Kidney (tissue), 14 donors: ENCODE measurements around the gene RPUSD1. TPM values are rescaled to one million over a fixed set of nuclear protein-coding genes. Genes with fewer than 3 reads are reported as not detected.

Experiments used
- DNase-seq, 5 donors: peaks; one replicate each; pipeline ENCODE4 v3.0.0-alpha.2; 2013 to 2020
- FAIRE-seq: peaks from 2 replicates; lab custom pipeline; 2012; peaks lifted over from hg19 to GRCh38; lab: Jason Lieb, UNC
- H3K27ac ChIP-seq, 2 donors: one replicate each; pipeline ENCODE4 v1.7.0; 2013; ENCODE audit warnings: low read depth in 2 of 2, low read length in 2 of 2, inconsistent platforms in 1 of 2
- H3K27me3 ChIP-seq: one replicate; pipeline ENCODE4 v1.7.1; 2013; ENCODE audit warnings: low read length, inconsistent platforms; ENCODE audit not compliant: control insufficient read depth, insufficient read depth
- H3K36me3 ChIP-seq, 3 donors: one replicate each; pipeline versions ENCODE4 v1.7.0 to v1.7.1; 2013; ENCODE audit warnings: low read length in 3 of 3, control low read depth in 1 of 3, inconsistent platforms in 1 of 3; ENCODE audit not compliant: insufficient read depth in 3 of 3, control insufficient read depth in 2 of 3
- H3K4me1 ChIP-seq, 3 donors: one replicate each; pipeline versions ENCODE4 v1.7.0 to v1.7.1; 2013; ENCODE audit warnings: low read length in 3 of 3, inconsistent platforms in 1 of 3, low read depth in 1 of 3; ENCODE audit not compliant: control insufficient read depth in 2 of 3, insufficient read depth in 2 of 3
- H3K4me3 ChIP-seq, 3 donors: one replicate each; pipeline versions ENCODE4 v1.7.0 to v1.8.1; 2013; ENCODE audit warnings: low read length in 3 of 3, control low read depth in 1 of 3, inconsistent platforms in 1 of 3
- H3K9ac ChIP-seq, 3 donors: one replicate each; pipeline versions ENCODE4 v1.7.0 to v1.7.1; 2013; ENCODE audit warnings: low read length in 3 of 3, control low read depth in 1 of 3, inconsistent platforms in 1 of 3
- H3K9me3 ChIP-seq, 3 donors: one replicate each; pipeline versions ENCODE4 v1.7.0 to v1.7.1; 2013; ENCODE audit warnings: low read length in 3 of 3, control low read depth in 1 of 3, inconsistent platforms in 1 of 3; ENCODE audit not compliant: control insufficient read depth in 2 of 3, insufficient read depth in 1 of 3
- CTCF ChIP-seq: IDR thresholded peaks from 3 replicates; pipeline ENCODE4 v1.5.1; 2012; ENCODE audit warnings: mild to moderate bottlenecking, moderate library complexity, borderline replicate concordance; ENCODE audit not compliant: insufficient read depth; ENCODE audit errors: extremely low read depth
- intact Hi-C: fragments of 100-400 bp; cut with DNase I; formaldehyde crosslinking; loops from one replicate; pipeline ENCODE4 v1.11.1; 2022
- polyA plus RNA-seq: library from polyadenylated mRNA; stranded (reverse); fragments of 350-450 nt; fragmentation: Illumina TruSeq; extraction: RNeasy Lipid Tissue Mini Kit (QIAGEN cat#74804); gene quantifications from one replicate; pipeline ENCODE4 v1.2.3, GENCODE V29; 2014; ENCODE audit warnings: low read depth, low replicate concordance; ENCODE audit not compliant: insufficient read depth
- total RNA-seq: library from RNA; stranded (reverse); fragmentation: NEBNext Ultra II Directional; extraction: Animal tissue kit (Norgen Biotek cat#: 25700); gene quantifications from one replicate; pipeline ENCODE4 v1.2.1, GENCODE V29; 2021
- donor health status: control.
- donor health status: control.
- donor health status: control.
- donor health status: control.
- donor health status: control.
- donor health status: DM: yes; HTN: yes; CAD: no.
- donor health status: Normal renal cell carcinoma (clear cell type).

The RPUSD1 gene
- total and polyA plus RNA-seq, 2 donors from 2014 or later: 15.1 to 16.9 TPM

DNA sequence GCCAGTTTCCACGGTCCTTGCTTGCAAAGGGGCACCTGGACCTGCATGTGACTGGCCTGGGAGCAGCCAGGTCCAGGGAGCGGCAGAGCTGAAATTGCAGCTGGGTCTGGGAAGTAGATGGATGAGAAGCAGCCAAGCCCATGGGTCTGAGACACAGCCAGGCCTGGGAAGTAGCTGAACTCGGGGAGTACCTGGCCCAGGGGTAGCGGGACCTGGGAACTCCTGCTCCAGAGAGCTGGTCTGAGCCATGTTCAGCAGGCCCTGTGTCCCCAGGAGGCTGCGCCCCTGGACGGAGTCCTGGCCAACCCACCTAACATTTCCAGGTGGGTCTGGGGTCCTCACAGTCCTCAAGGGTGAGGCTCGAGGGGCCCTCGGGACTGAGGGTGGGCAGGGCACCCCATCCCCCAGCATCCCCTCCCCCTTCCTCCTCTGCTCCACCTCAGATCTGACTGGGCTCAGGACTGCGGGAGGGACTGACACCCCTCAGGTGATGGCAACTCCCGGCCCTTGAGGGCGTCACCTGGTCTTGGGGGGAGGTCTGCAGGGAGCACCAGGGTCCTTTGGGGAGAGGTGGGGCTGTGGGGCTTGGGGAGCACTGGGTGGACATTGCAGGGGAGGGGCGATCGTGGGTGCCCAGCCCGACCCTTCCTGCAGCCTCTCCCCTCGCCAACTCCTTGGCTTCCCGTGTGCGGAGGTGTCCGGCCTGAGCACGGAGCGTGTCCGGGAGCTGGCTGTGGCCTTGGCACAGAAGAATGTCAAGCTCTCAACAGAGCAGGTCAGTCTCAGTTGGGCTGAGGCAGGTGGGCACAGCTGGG is 24.6 kb downstream of the RPUSD1 start:
- H3K36me3 ChIP-seq: no peaks in the 10 kb centered on the region
- H3K4me3 ChIP-seq: no peak overlapping the region
- H3K9me3 ChIP-seq: no peaks in the 10 kb centered on the region
- H3K4me1 ChIP-seq: no peaks in the 10 kb centered on the region
- no peak overlapping the region for H3K9ac ChIP-seq
- DNase-seq (peak in 1 of 5 donors; percentile 51), FAIRE-seq (no peak)
- no peak overlapping the region for H3K27ac ChIP-seq
- TF ChIP-seq CTCF: no peak
- no peaks in the 10 kb centered on the region for H3K27me3 ChIP-seq
- intact Hi-C loops: no loop called here

- Histone ChIP-seq H3K27ac (no peak overlapping the region), H3K4me3 (no peak overlapping the region)
- FAIRE-seq: no peak
Observed at GRCh38 chr16:762595-763268, 25.4 kb downstream of the RPUSD1 start.

DNA sequence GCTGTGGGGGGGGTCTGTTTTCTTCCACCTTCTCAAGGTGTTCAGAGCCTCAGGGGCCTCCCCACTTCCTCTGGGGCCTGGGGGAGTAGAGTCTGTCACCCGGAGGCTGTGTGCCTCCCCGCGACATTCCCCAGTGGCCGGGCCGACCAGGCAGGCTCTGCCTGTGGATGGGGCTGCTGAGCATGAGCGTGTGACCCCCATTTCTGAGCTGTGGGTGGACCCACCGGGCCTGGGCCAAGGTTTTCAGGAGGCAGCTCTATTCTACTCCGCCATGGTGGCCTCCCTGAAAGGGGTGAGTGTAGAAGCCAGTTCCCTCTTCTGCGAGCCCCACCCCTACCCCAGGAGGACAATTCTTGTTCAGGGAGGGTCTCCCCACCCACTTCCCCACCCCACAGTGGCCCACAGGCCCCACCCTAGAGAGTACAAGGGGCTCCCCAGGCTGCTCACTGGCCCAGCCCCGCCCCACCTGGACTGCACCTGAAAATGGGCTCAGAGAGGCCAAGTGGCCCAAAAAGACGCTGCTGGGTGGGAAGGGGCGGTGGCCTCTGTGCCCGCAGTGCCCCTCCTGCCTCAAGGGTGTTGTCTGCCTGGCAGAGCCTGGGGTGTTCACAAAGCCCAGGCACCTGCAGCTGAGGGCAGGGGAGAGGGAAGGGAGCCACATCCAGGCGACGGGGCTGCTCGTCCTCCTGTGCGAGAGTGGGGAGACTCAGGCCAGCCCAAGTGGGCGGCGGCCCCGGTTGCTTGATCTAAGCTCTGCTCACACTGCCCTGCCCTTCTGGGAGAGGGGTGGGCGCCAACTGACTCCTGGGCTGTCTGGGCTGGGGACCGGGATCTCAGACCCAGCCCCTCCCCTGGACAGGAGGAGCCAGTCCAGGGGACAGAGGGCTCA is 26.3 kb downstream of the RPUSD1 start:
- no peak for FAIRE-seq
- peak in 2 of 5 donors; percentile 56 to 70 for DNase-seq
- no peaks in the 10 kb centered on the region for H3K9me3 ChIP-seq
- H3K27ac ChIP-seq: no peak overlapping the region
- intact Hi-C loops: no loop called here
- H3K9ac ChIP-seq: no peak overlapping the region
- H3K4me3 ChIP-seq: no peak overlapping the region
- no peaks in the 10 kb centered on the region for H3K36me3 ChIP-seq
- no peaks in the 10 kb centered on the region for H3K4me1 ChIP-seq
- TF ChIP-seq CTCF: no peak
- no peaks in the 10 kb centered on the region for H3K27me3 ChIP-seq

More at GRCh38 chr16:762595-763268, 25.4 kb downstream of the RPUSD1 start:
- Histone ChIP-seq H3K9me3 (no peaks in the 10 kb centered on the region), H3K36me3 (no peaks in the 10 kb centered on the region), H3K27me3 (no peaks in the 10 kb centered on the region), H3K4me1 (no peaks in the 10 kb centered on the region), H3K9ac (no peak overlapping the region)
- intact Hi-C loops: no loop called here
- peak in 2 of 5 donors; percentile 42 to 66 for DNase-seq
- no peak for TF ChIP-seq CTCF
